ENCODE results near the gene ZW10.
A peak's percentile ranks its signal among the peaks of the same experiment; 100 is the strongest.

The ZW10 gene

DNA sequence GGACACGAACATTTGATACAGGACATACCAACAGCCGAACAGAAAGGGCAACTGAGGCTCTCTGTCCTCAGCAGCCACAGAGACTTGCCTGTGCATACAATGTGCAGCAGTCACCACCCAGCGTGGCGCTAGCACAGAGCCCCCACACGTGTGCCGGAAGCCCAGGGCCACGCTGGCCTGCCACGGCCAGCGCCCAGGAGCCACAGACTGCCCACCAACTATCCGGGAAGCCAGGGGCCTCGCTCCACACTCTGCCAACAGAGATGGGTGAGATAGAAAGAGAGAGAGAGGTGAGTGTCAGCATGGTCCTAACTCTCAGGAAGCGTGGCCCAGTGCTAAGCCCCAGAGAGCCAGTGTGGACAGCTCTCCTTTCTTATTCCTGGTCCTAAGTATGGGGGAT lies 79.1 kb downstream of the ZW10 start:
- DNase-seq = no peak

DNA sequence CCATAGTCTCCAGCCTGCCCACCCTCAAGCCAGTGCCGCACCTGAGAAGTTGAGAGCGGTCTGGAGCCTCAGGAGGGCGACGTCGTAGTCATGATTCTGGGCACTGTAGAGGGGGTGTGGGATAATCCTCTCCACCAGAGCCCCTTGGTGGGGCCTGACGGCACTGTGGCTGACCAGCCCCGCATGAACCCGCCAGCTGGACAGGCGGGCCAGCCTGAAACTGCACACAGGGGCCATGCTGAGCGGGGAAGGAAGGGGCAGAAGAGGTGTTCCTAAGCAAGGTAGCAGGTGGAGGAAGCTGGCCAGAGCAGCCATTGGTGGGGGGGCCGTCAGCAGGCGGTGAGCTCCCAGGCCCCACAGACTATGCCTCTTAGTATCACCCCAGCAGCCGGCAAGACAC lies 80.5 kb downstream of the ZW10 start:
- DNase-seq = no peak

DNA sequence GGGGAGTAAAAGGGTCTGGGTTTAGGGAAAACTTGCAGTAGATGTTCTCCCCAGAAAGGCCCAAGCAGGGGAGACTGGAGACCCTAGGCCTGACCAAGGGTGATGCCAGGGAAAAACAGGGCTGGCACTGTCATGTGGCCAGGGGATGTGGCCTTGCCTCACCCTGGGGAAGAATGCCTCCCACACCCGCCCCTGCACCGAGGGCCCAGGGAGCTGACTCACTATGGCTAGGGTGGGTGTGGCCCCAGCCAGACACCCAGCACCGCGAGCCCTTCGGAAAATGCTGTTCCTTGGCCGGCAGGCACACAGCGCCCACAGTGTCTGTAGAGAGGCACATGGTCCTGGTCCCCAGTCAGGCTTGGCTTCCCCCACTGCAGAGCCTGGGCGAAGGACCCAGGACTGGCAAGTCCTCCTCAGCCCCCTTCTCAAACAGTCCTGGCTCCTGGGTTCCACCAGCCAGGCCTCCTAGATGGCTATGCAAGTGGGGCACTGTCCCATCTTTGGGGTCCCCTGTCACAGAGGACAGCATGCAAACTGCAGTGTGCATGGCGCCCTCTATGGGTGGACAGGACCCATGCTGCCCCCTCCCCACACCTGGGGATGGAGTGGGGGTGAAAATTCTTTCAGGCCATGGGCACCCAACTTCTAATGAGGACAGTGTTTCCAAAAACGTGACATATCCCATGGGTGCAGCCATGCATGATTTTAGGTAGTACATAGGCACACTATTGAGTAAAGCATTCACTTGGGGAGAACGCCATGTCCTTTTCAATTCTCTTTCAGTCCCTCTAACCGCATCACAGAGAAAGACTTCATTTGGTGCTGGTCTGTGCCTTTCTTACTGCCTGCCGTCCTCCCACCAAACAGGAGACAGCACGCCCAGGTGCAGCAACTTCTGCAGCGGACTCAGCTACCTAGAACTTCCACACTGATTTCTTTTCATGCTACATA lies 82.6 kb downstream of the ZW10 start:
- peak; percentile 37 for DNase-seq

DNA sequence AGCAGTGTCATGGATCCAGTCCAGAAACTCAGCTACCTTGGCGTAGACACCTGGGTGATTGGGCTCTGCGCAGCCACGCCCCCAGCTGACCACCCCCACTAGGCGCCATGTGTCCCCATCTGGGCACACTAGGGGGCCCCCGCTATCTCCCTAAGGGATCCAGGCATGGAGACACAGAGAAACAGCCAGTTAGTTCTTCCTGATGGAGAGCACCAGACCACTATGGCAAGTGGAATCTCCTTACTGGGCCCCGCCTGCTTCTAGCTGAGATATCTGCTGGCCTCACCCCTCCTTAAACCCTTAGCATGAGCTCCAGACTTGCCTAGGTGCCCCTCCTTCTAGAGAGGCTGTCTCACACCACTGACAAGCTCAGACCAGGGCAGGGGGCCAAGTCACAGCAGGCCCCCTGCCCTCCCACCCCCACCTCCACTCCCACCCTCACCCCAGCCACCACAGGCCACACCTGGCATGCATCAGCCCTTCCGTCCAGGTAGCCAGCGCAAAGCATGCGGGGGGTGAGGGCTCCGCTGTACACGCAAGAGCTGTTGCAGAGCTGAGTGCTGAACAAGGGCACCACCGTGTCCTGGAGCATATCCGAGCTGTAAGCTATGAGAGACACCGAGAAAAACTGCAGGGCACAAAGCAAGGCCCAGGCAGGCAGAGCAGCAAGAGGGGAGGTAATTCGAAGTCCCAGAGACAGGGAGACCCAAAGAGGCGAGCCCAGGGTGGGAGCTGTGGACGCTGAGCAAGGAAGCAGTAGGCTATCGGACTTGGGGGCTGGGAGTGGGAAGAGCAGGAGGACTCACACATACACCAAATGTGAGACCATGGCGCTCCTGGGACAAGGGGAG lies 83.5 kb downstream of the ZW10 start:
- no peak for DNase-seq

DNA sequence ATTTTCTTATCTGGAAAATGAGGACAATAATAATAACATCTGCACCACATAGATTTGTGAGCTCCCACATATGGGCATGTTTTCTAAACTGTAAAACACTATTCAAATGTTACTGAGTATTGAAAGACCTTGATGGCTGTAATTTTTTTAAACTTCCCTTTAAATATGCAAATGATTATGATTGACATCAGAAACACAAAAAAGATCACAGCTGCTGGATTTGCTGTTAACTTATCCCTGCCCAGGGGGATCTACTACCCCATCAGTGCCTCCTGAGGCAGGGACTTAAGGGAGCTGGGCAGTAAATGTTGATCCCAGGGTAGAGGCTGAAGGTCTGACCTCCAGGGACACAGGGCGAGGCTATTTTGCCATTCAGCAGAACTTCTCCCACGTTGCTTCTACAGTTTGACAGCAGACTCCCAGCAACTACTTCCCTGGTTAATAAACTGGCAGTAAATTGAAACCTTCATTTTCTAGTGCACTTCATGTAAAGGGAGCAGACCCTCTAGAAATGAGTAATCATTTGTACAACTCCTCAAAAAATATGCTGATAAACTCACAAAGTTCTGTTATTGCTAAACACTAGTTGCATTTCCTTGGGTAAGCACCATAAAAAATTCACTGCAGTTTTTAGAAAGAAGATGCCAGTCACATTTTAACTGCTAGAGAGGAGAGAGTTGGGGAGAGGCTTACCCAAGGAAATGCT lies 87.7 kb downstream of the ZW10 start:
- DNase-seq = no peak

DNA sequence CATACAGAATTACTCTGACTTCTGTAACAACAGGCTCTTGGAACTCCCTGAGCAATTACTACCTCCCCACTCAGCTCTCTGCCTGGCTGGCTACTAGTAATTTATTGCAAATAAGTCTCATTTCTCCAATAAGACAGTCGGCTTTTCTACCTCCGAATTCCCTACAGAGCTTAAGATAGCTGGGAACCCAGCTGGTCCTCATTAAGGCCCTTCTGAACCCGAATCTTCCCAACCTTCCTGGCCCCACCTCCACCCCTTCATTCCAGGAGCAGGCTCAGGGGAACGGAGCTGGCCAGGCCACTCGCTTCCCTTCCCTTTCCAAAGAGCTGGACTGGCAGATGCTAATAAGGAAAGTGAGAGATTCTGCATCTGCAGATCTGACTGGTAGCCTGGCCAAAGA lies 89.0 kb downstream of the ZW10 start:
- no peak for DNase-seq

DNA sequence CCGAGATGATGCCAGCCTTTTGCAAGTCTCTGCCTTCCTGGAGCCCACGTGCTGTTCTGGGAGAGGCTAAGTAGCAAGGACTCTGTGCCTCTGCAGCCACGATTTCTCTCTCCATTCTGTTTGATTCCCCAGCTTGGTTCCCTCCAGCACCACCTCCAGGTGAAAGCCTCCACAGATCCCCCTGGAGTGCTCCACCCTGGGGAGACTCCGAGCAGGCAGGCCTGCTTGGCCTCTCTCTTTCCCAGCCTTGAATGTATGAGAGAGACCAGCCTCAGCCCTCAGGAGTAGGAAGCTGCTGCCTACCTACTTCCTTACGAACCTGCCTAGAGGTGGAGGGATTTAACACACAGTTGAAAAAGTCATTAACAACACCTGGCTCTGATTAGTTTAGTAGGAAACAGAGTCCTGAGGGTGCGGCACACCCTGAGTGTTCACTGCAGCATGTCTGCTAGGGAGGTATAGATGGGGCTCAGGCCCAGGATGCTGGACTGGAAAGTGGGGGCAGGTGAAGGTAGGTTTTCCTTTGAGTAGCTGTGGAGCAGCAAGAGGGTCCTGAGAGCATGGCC lies 89.9 kb downstream of the ZW10 start:
- no peak for DNase-seq

Measured in right hindlimb (tissue), 1 donor.